ENCODE results near the gene CBY1. TPM values are rescaled to one million over a fixed set of nuclear protein-coding genes. Genes with fewer than 3 reads are reported as not detected.

The CBY1 gene
- total RNA-seq, 4 donors from 2014 or later, result 21.0 to 46.6 (median 31.7) TPM

DNA sequence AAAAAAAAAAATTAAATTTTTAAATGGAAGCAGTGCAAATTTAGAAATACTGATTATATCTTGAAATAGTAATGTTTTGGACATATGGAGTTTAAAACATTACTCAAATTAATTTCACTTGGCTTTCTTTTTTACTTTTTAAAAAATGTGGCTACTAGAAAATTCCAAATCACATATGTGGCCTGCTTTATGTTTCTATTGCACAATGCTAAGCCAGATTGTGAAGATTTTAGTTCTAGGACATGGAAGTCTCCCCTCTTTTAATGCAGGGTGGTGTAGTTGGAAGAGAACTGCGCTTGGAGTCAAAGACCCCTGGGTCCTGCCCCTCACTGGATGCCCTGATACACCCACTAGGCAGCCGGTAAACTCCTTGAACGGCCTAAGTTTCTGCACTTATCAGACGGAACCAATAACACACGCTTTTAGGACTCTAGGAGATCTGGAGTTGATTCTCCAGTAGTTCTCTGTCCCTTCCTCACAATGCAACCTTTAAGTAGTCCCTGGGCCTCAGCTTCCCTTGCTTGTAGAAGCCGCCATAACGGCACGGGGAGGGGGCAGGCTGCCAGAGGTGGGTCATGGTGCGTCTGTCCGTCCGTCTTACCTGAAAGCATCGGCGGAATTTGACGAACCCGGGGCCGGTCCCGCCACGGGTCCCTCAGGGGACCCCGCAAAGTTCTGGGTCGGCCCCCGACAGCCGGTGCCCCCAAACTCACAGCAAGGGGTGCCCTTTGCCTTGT, 751 bp upstream of the CBY1 start:
- peak overlapping the region in 3 of 4 donors; percentile 88 to 94 (median 92) for H3K27ac ChIP-seq
- no peaks in the 10 kb centered on the region for H3K27me3 ChIP-seq
- peaks cover 0 to 4% of the 10 kb centered on the region in 2 donors for H3K36me3 ChIP-seq
- peak; percentile 6 for ATAC-seq
- H3K9me3 ChIP-seq, result no peaks in the 10 kb centered on the region
- TF ChIP-seq, protein P1, sequence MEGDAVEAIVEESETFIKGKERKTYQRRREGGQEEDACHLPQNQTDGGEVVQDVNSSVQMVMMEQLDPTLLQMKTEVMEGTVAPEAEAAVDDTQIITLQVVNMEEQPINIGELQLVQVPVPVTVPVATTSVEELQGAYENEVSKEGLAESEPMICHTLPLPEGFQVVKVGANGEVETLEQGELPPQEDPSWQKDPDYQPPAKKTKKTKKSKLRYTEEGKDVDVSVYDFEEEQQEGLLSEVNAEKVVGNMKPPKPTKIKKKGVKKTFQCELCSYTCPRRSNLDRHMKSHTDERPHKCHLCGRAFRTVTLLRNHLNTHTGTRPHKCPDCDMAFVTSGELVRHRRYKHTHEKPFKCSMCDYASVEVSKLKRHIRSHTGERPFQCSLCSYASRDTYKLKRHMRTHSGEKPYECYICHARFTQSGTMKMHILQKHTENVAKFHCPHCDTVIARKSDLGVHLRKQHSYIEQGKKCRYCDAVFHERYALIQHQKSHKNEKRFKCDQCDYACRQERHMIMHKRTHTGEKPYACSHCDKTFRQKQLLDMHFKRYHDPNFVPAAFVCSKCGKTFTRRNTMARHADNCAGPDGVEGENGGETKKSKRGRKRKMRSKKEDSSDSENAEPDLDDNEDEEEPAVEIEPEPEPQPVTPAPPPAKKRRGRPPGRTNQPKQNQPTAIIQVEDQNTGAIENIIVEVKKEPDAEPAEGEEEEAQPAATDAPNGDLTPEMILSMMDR (IDR thresholded peaks at IDR 0.05), result no peak
- TF ChIP-seq EP300 (IDR thresholded peaks at IDR 0.05), result no peak
- peaks cover 0 to 29% (median 8%) of the 10 kb centered on the region in 3 donors for H3K4me1 ChIP-seq
- H3K4me3 ChIP-seq, result peak overlapping the region; percentile 90 to 96
- 18 to 25% methylated on average over 5 of the region's 22 CpGs for WGBS, 2 donors (ENCODE audit: low coverage in 1 of 2)

DNA sequence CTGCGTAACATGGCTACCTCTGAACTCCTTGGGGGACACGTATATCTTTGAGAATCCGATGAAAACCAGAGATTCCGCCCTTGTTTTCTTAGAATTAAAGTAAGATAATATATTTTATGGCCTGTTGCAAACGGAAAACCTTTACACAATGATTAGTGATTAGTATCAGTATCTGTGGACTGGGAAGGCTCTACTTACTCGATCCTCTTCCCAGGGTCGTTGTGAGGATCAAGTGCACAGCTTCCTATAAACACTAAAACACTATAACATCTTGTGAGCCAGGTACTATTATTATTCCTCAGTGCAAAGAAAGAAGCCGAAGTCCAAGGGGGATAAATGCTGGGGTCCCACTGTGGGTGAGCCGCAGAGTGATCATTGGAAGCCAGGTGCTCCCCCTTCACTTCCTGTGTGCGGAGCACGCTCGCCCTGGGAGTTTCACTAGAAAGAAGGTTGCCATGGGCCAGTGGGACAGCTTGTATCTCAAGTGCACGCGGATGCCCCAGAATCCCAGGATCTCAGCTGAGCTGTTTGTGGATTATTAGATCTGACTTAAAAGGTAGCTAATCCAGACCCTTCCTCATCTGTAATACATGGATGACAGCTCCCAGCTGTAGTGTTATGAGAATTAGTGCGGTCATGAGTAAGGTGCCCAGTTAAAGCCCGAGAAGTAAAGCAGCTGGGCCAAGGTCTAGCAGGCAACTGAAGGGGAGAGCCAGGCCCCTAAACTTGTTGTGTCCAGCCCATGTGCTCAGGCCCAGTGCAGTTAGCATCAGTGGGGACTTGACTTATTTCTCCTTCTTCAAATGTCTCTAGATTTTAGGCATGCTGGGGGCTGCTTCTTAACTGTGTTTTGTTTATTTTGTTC, 839 bp downstream of the CBY1 start:
- TF ChIP-seq POLR2AphosphoS5 (IDR thresholded peaks at IDR 0.05) (no peak), POLR2A (IDR thresholded peaks at IDR 0.05) (no peak), EP300 (IDR thresholded peaks at IDR 0.05) (no peak)
- TF ChIP-seq, protein P1 (IDR thresholded peaks at IDR 0.05), result no peak
- peak overlapping the region; percentile 90 to 96 for H3K4me3 ChIP-seq
- peak overlapping the region; percentile 74 to 94 (median 90) for H3K27ac ChIP-seq
- H3K9me3 ChIP-seq, result no peaks in the 10 kb centered on the region
- peaks cover 0 to 16% of the 10 kb centered on the region in 2 donors for H3K36me3 ChIP-seq
- peaks cover 0 to 29% (median 8%) of the 10 kb centered on the region in 3 donors for H3K4me1 ChIP-seq
- WGBS, 2 donors (ENCODE audit: low coverage in 1 of 2), result 0 to 7% methylated on average over 2 to 16 of the region's 16 CpGs
- H3K27me3 ChIP-seq, result no peaks in the 10 kb centered on the region
- no peak for ATAC-seq

- no peaks in the 10 kb centered on the region for H3K9me3 ChIP-seq
- H3K4me3 ChIP-seq, result no peak overlapping the region
- H3K27ac ChIP-seq, result no peak overlapping the region
- H3K4me1 ChIP-seq, result no peaks in the 10 kb centered on the region
- H3K27me3 ChIP-seq, result no peaks in the 10 kb centered on the region
- WGBS, 2 donors (ENCODE audit: low coverage in 1 of 2), result 53 to 88% methylated on average over 1 to 4 of the region's 5 CpGs
- ATAC-seq, result no peak
- TF ChIP-seq POLR2A (IDR thresholded peaks at IDR 0.05) (no peak), POLR2AphosphoS5 (IDR thresholded peaks at IDR 0.05) (no peak), EP300 (IDR thresholded peaks at IDR 0.05) (no peak)
- TF ChIP-seq, protein P1 (IDR thresholded peaks at IDR 0.05), result no peak
- H3K36me3 ChIP-seq, result peaks cover 0 to 42% of the 10 kb centered on the region in 2 donors
Observed at GRCh38 chr22:38674888-38675287, 18.4 kb downstream of the CBY1 start.

DNA sequence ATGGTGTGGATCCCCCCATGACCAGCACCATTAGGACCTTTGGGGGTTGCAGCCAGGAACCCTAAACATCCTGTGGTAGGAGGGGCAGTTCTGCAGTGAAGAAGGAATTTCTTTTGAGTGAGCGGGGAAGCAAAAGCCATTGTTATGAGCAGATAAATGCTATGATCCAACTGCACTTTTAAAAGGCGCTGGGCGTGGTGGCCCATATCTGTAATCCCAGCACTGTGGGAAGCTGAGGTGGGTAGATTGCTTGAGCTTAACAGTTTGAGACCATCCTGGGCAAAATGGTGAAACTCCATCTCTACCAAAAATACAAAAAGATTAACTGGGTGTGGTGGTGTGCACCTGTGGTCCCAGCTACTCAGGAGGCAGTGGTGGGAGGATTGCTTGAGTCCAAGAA, 19.4 kb downstream of the CBY1 start:
- no peak for ATAC-seq
- no peaks in the 10 kb centered on the region for H3K9me3 ChIP-seq
- no peak overlapping the region for H3K4me3 ChIP-seq
- no peaks in the 10 kb centered on the region for H3K27me3 ChIP-seq
- 100% methylated on average over 2 to 3 of the region's 3 CpGs for WGBS, 2 donors (ENCODE audit: low coverage in 1 of 2)
- no peak for TF ChIP-seq POLR2A (IDR thresholded peaks at IDR 0.05)
- TF ChIP-seq POLR2AphosphoS5 (IDR thresholded peaks at IDR 0.05), result no peak
- TF ChIP-seq, protein P1 (IDR thresholded peaks at IDR 0.05), result no peak
- H3K4me1 ChIP-seq, result peaks cover 0 to under 1% (median 0%) of the 10 kb centered on the region in 3 donors
- peaks cover 0 to 34% of the 10 kb centered on the region in 2 donors for H3K36me3 ChIP-seq
- no peak overlapping the region for H3K27ac ChIP-seq
